ENCODE results near the gene CTXN1.

Gene CTXN1

GRCh38 chr19:7941895-7942596 lies 16.1 kb upstream of the CTXN1 start:
- no peaks in the 10 kb centered on the region for H3K4me1 ChIP-seq
- TF ChIP-seq, protein P1, sequence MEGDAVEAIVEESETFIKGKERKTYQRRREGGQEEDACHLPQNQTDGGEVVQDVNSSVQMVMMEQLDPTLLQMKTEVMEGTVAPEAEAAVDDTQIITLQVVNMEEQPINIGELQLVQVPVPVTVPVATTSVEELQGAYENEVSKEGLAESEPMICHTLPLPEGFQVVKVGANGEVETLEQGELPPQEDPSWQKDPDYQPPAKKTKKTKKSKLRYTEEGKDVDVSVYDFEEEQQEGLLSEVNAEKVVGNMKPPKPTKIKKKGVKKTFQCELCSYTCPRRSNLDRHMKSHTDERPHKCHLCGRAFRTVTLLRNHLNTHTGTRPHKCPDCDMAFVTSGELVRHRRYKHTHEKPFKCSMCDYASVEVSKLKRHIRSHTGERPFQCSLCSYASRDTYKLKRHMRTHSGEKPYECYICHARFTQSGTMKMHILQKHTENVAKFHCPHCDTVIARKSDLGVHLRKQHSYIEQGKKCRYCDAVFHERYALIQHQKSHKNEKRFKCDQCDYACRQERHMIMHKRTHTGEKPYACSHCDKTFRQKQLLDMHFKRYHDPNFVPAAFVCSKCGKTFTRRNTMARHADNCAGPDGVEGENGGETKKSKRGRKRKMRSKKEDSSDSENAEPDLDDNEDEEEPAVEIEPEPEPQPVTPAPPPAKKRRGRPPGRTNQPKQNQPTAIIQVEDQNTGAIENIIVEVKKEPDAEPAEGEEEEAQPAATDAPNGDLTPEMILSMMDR (IDR thresholded peaks at IDR 0.05; ENCODE audit: low read depth, low read length): no peak
- no peaks in the 10 kb centered on the region for H3K9me3 ChIP-seq
- no peaks in the 10 kb centered on the region for H3K27me3 ChIP-seq
- no peak for DNase-seq
- H3K4me3 ChIP-seq (ENCODE audit: low read depth, low read length): peak overlapping the region; percentile 90
- peaks cover 40% of the 10 kb centered on the region for H3K36me3 ChIP-seq

DNA sequence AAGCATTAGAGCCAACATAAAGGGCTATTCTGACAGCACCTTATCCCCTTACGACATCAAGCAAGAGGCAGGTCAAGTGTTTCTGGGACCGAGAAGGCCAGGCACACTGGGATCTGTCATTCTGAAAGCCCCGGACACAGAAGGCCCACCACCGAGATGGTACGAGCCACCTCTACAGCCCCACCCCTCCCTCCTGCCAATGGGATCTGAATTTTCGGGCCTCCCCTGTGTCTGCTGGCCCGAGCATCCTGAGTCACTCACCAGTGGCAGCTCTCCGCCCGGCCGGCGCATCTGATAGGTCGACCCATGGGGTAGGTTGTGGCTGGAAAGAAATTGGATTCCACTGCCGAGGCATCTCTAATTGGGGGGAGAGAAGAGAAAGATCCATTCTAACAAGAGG lies 14.9 kb upstream of the CTXN1 start:
- H3K36me3 ChIP-seq: peaks cover 52% of the 10 kb centered on the region
- TF ChIP-seq, protein P1 (IDR thresholded peaks at IDR 0.05; ENCODE audit: low read depth, low read length): no peak

DNA sequence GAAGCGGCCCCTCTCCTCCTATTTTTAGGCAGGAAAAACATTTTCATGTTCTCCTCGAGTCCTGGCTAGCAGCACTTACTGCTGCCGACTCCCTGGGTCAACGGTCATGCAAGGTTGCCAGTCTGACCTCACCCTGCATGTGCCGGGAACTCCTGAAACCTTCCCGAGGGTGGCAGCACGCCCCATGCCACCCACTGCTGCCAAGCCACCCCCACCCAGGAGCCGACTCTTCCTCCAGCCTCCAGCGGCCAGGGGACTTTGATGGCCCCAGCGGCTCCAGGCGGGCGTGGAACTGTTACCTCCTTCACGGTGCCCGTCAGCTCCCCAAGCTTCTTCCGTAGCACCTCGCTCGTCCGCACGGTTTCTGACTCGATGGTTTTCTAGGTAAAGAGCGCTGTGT lies 8.8 kb upstream of the CTXN1 start:
- H3K9me3 ChIP-seq: no peaks in the 10 kb centered on the region

More for the DNA sequence above, 14.9 kb upstream of the CTXN1 start:
- H3K9me3 ChIP-seq: no peaks in the 10 kb centered on the region
- H3K27me3 ChIP-seq: no peaks in the 10 kb centered on the region
- no peaks in the 10 kb centered on the region for H3K4me1 ChIP-seq
- no peak overlapping the region for H3K4me3 ChIP-seq (ENCODE audit: low read depth, low read length)
- no peak for DNase-seq

DNA sequence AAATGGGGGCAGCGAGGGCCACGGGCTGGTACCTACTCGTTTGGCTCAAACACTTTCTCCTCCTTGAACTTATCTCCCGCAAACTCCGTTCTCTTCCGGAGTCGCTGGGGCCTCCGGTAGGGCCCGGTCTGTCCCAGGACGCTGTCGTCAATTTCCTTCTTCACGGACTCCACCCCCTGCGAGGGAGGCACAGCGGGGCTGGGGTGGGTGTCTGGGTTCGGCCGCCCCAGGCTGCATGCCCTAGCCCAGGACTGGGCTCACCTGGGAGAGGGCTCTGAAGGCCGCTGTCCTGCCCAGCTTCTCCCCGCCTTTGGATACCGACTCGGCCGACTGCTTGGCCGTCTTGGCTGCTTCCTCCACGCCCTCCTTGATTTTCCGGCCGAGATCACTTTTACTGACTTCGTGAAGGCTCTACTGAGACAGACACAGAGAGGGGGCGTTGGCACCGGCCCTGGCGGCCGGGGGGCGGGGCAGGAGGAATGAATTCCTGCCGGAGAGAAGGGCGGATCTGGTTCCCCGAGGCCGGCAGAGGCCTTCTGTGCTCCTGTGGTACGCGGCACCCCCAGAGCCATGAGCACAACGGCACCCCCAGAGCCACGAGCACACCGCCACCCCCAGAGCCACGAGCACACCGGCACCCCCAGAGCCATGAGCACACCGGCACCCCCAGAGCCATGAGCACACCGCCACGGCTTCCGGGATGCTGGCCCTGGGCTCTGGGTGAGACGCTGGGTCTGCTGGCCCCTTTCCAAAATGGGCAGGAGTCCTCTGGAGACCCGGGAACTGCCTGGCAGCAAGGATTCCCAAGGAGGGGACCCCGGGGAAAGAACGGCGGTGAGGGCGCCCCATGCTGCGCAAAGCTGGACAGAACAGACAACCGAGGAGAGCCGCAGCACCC lies 8.1 kb upstream of the CTXN1 start:
- DNase-seq: no peak
- TF ChIP-seq, protein P1 (IDR thresholded peaks at IDR 0.05; ENCODE audit: low read depth, low read length): no peak
- no peaks in the 10 kb centered on the region for H3K9me3 ChIP-seq
- H3K4me1 ChIP-seq: peaks cover 4% of the 10 kb centered on the region
- peaks cover 84% of the 10 kb centered on the region for H3K36me3 ChIP-seq
- no peaks in the 10 kb centered on the region for H3K27me3 ChIP-seq
- no peak overlapping the region for H3K4me3 ChIP-seq (ENCODE audit: low read depth, low read length)

More for the DNA sequence above, 8.8 kb upstream of the CTXN1 start:
- DNase-seq: no peak
- H3K4me1 ChIP-seq: no peaks in the 10 kb centered on the region
- H3K36me3 ChIP-seq: peaks cover 86% of the 10 kb centered on the region
- no peak overlapping the region for H3K4me3 ChIP-seq (ENCODE audit: low read depth, low read length)
- H3K27me3 ChIP-seq: no peaks in the 10 kb centered on the region
- TF ChIP-seq, protein P1 (IDR thresholded peaks at IDR 0.05; ENCODE audit: low read depth, low read length): no peak

- Histone ChIP-seq H3K36me3 (peaks cover 77% of the 10 kb centered on the region), H3K9me3 (no peaks in the 10 kb centered on the region), H3K4me1 (peaks cover 7% of the 10 kb centered on the region), H3K27me3 (no peaks in the 10 kb centered on the region), H3K4me3 (ENCODE audit: low read depth, low read length) (no peak overlapping the region)
- DNase-seq: no peak
- TF ChIP-seq, protein P1 (IDR thresholded peaks at IDR 0.05; ENCODE audit: low read depth, low read length): peak; percentile 53
Observed at GRCh38 chr19:7933411-7933810, 7.5 kb upstream of the CTXN1 start.

- TF ChIP-seq, protein P1 (IDR thresholded peaks at IDR 0.05; ENCODE audit: low read depth, low read length): no peak
- Histone ChIP-seq H3K36me3 (peaks cover 72% of the 10 kb centered on the region), H3K9me3 (no peaks in the 10 kb centered on the region), H3K4me1 (peaks cover 12% of the 10 kb centered on the region), H3K4me3 (ENCODE audit: low read depth, low read length) (no peak overlapping the region), H3K27me3 (no peaks in the 10 kb centered on the region)
- no peak for DNase-seq
Observed at GRCh38 chr19:7932930-7933300, 7.0 kb upstream of the CTXN1 start.
